ENCODE data around the gene STX8.

The STX8 gene

GRCh38 chr17:9220398-9221146 lies 355.0 kb downstream of the STX8 start (continued):
- TF ChIP-seq, protein P1, sequence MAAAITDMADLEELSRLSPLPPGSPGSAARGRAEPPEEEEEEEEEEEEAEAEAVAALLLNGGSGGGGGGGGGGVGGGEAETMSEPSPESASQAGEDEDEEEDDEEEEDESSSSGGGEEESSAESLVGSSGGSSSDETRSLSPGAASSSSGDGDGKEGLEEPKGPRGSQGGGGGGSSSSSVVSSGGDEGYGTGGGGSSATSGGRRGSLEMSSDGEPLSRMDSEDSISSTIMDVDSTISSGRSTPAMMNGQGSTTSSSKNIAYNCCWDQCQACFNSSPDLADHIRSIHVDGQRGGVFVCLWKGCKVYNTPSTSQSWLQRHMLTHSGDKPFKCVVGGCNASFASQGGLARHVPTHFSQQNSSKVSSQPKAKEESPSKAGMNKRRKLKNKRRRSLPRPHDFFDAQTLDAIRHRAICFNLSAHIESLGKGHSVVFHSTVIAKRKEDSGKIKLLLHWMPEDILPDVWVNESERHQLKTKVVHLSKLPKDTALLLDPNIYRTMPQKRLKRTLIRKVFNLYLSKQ (tag by site-specific recombination; IDR thresholded peaks at IDR 0.05; ENCODE audit: borderline replicate concordance): no peak
- TF ChIP-seq PRDM6 (tag by site-specific recombination; IDR thresholded peaks at IDR 0.05): no peak
- TF ChIP-seq, protein P2, sequence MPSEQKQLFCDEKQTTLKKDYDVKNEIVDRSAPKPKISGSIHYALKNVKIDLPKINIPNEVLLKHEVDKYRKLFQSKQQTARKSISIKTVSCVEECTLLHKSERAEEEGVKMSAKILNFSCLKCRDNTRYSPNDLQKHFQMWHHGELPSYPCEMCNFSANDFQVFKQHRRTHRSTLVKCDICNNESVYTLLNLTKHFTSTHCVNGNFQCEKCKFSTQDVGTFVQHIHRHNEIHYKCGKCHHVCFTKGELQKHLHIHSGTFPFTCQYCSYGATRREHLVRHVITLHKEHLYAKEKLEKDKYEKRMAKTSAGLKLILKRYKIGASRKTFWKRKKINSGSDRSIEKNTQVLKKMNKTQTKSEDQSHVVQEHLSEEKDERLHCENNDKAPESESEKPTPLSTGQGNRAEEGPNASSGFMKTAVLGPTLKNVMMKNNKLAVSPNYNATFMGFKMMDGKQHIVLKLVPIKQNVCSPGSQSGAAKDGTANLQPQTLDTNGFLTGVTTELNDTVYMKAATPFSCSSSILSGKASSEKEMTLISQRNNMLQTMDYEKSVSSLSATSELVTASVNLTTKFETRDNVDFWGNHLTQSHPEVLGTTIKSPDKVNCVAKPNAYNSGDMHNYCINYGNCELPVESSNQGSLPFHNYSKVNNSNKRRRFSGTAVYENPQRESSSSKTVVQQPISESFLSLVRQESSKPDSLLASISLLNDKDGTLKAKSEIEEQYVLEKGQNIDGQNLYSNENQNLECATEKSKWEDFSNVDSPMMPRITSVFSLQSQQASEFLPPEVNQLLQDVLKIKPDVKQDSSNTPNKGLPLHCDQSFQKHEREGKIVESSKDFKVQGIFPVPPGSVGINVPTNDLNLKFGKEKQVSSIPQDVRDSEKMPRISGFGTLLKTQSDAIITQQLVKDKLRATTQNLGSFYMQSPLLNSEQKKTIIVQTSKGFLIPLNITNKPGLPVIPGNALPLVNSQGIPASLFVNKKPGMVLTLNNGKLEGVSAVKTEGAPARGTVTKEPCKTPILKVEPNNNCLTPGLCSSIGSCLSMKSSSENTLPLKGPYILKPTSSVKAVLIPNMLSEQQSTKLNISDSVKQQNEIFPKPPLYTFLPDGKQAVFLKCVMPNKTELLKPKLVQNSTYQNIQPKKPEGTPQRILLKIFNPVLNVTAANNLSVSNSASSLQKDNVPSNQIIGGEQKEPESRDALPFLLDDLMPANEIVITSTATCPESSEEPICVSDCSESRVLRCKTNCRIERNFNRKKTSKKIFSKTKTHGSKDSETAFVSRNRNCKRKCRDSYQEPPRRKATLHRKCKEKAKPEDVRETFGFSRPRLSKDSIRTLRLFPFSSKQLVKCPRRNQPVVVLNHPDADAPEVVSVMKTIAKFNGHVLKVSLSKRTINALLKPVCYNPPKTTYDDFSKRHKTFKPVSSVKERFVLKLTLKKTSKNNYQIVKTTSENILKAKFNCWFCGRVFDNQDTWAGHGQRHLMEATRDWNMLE (tag by site-specific recombination; conservative IDR thresholded peaks at IDR 0.05; ENCODE audit: low read depth): no peak
- no peak for TF ChIP-seq ZNF350 (tag by site-specific recombination; IDR thresholded peaks at IDR 0.05)
- no peak for TF ChIP-seq TSHZ1 (tag by site-specific recombination; IDR thresholded peaks at IDR 0.05; ENCODE audit: borderline replicate concordance)
- TF ChIP-seq ZBTB44 (tag by site-specific recombination; IDR thresholded peaks at IDR 0.05): no peak
- TF ChIP-seq ZNF146 (tag by site-specific recombination; IDR thresholded peaks at IDR 0.05): no peak
- TF ChIP-seq, protein P3, sequence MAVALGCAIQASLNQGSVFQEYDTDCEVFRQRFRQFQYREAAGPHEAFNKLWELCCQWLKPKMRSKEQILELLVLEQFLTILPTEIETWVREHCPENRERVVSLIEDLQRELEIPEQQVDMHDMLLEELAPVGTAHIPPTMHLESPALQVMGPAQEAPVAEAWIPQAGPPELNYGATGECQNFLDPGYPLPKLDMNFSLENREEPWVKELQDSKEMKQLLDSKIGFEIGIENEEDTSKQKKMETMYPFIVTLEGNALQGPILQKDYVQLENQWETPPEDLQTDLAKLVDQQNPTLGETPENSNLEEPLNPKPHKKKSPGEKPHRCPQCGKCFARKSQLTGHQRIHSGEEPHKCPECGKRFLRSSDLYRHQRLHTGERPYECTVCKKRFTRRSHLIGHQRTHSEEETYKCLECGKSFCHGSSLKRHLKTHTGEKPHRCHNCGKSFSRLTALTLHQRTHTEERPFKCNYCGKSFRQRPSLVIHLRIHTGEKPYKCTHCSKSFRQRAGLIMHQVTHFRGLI (tag by site-specific recombination; IDR thresholded peaks at IDR 0.05): no peak

Data from HEK293 (cell line).